Measurements from ENCODE around the gene SH3BGR. TPM values are rescaled to one million over a fixed set of nuclear protein-coding genes. Genes with fewer than 3 reads are reported as not detected.

The SH3BGR gene
- total and polyA plus RNA-seq, 2 of the 8 experiments (the other 6 are each of a cell fraction or from before 2014, with no cell fraction given), result 2.1 to 5.9 TPM

DNA sequence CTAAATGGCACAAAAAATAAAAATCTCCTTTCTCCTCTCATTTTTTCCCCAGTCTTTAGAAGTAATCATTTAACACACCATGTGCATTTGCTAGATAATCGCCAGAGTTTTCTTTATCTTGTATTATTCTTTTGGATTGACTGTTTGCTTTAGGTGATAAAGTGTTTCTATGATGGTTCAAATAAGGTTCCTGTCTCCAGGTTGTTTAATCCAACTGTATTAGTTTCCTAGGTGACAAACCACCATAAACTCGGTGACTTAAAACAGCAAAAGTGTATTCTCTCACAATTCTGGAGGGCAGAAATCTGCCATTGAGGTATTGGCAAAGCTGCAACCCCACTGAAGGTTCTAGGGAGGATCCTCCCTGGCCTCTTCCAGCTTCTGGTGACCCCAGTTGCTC lies 109.4 kb downstream of the SH3BGR start:
- WGBS, 2 experiments (ENCODE audit: extremely low coverage in 1 of 2, insufficient coverage in 1 of 2, insufficient read length in 1 of 2, insufficient replicate concordance in 2 of 2, low coverage in 1 of 2, low lambda C conversion rate in 2 of 2, missing lambda C conversion rate in 1 of 2), result 90% methylated on average over 2 of the region's 2 CpGs; no CpG with 5 or more reads in 1 of the 2 experiments
- no peak overlapping the region for H3K56ac ChIP-seq (replicated peaks; ENCODE audit: insufficient read length, low read depth, low read length)
- no peaks in the 10 kb centered on the region for H3K27me3 ChIP-seq (replicated peaks in 1 of 4; ENCODE audit: control insufficient read depth in 3 of 4, extremely low read depth in 1 of 4, insufficient read depth in 3 of 4, low read length in 3 of 4)
- no peak overlapping the region for H3K4ac ChIP-seq (replicated peaks; ENCODE audit: insufficient read length, low read depth, low read length)
- H3K23ac ChIP-seq (ENCODE audit: insufficient read length), result no peak overlapping the region
- no peaks in the 10 kb centered on the region; the same call in 1 of the 2 replicates for H3K23me2 ChIP-seq (ENCODE audit: low read depth, low read length)
- no peaks in the 10 kb centered on the region for H3K79me1 ChIP-seq (ENCODE audit: low read depth, low read length)
- H2BK12ac ChIP-seq (ENCODE audit: low read depth, low read length), result no peak overlapping the region
- H4K8ac ChIP-seq (ENCODE audit: extremely low read depth, insufficient read depth, low read length), result no peak overlapping the region
- no peak overlapping the region for H2BK20ac ChIP-seq (ENCODE audit: low read length)
- no peak overlapping the region for H3K14ac ChIP-seq (ENCODE audit: insufficient read length)
- H4K20me1 ChIP-seq (replicated peaks in 1 of 2; ENCODE audit: control insufficient read depth in 1 of 2, insufficient read depth in 2 of 2, low read length in 2 of 2), result no peaks in the 10 kb centered on the region
- no peak overlapping the region for H3K4me3 ChIP-seq (ENCODE audit: extremely low read depth in 1 of 4, insufficient read depth in 2 of 4, low read depth in 3 of 4, low read length in 4 of 4)
- no peak overlapping the region for H2BK120ac ChIP-seq (replicated peaks; ENCODE audit: low read depth, low read length)
- no peak overlapping the region for H2AFZ ChIP-seq (ENCODE audit: low read length)
- H4K5ac ChIP-seq (ENCODE audit: insufficient read length, low read depth, low read length), result no peak overlapping the region
- no peak for FAIRE-seq
- no peaks in the 10 kb centered on the region for H3K36me3 ChIP-seq (ENCODE audit: control insufficient read depth in 2 of 4, insufficient read depth in 4 of 4, low read length in 3 of 4)
- H3K4me1 ChIP-seq (replicated peaks in 1 of 4; ENCODE audit: control insufficient read depth in 3 of 4, insufficient read depth in 4 of 4, low read length in 3 of 4), result peaks cover 0 to 2% (median 0%) of the 10 kb centered on the region in 4 experiments; a peak in 3 of 7 replicates
- no peak for DNase-seq (ENCODE audit: low read depth in 1 of 2, low spot score in 2 of 2)
- H3K18ac ChIP-seq (ENCODE audit: extremely low read depth, low read length), result no peak overlapping the region
- H2AK5ac ChIP-seq (ENCODE audit: low read depth, low read length), result no peak overlapping the region; the same call in 1 of the 2 replicates
- no peak overlapping the region for H3K9ac ChIP-seq (replicated peaks in 1 of 4; ENCODE audit: extremely low read depth in 1 of 4, low read depth in 3 of 4, low read length in 3 of 4)
- no peaks in the 10 kb centered on the region for H3K9me3 ChIP-seq (ENCODE audit: insufficient read depth in 2 of 2, low read depth in 1 of 2, low read length in 1 of 2)
- no peak overlapping the region for H3K4me2 ChIP-seq (ENCODE audit: insufficient read depth in 1 of 2, low read depth in 2 of 2, low read length in 2 of 2)
- no peak overlapping the region for H3K27ac ChIP-seq (ENCODE audit: low read depth, low read length)
- no peak overlapping the region for H4K91ac ChIP-seq (replicated peaks; ENCODE audit: insufficient read length, low read length)
- H2BK15ac ChIP-seq (ENCODE audit: low read length), result no peak overlapping the region
- H2BK5ac ChIP-seq (ENCODE audit: low read depth, low read length), result no peak overlapping the region
- no peaks in the 10 kb centered on the region for H3K79me2 ChIP-seq (ENCODE audit: control insufficient read depth in 1 of 2, insufficient read depth in 2 of 2, low read length in 2 of 2)
- CTCF ChIA-PET (ENCODE audit: partially characterized antibody), result no interaction called here
- POLR2A ChIA-PET (ENCODE audit: partially characterized antibody), result no interaction called here
- TF ChIP-seq SAP30 (IDR thresholded peaks at IDR 0.05; ENCODE audit: insufficient read depth, insufficient replicate concordance, low read length), result no peak
- no peak for TF ChIP-seq POLR2A (IDR thresholded peaks at IDR 0.05; ENCODE audit: control extremely low read depth in 1 of 2, low read depth in 2 of 2, low read length in 2 of 2)
- TF ChIP-seq FOSL1 (IDR thresholded peaks at IDR 0.05; ENCODE audit: insufficient read depth, low read depth, low read length), result no peak
- TF ChIP-seq TAF1 (IDR thresholded peaks at IDR 0.05; ENCODE audit: low read depth, low read length), result no peak
- TF ChIP-seq, protein P1, sequence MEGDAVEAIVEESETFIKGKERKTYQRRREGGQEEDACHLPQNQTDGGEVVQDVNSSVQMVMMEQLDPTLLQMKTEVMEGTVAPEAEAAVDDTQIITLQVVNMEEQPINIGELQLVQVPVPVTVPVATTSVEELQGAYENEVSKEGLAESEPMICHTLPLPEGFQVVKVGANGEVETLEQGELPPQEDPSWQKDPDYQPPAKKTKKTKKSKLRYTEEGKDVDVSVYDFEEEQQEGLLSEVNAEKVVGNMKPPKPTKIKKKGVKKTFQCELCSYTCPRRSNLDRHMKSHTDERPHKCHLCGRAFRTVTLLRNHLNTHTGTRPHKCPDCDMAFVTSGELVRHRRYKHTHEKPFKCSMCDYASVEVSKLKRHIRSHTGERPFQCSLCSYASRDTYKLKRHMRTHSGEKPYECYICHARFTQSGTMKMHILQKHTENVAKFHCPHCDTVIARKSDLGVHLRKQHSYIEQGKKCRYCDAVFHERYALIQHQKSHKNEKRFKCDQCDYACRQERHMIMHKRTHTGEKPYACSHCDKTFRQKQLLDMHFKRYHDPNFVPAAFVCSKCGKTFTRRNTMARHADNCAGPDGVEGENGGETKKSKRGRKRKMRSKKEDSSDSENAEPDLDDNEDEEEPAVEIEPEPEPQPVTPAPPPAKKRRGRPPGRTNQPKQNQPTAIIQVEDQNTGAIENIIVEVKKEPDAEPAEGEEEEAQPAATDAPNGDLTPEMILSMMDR (IDR thresholded peaks at IDR 0.05; ENCODE audit: control extremely low read depth in 1 of 3, insufficient read depth in 1 of 3, low read depth in 1 of 3, low read length in 3 of 3), result no peak
- TF ChIP-seq KDM1A (IDR thresholded peaks at IDR 0.05; ENCODE audit: borderline replicate concordance, low read length), result no peak
- no peak for TF ChIP-seq RNF2 (IDR thresholded peaks at IDR 0.05; ENCODE audit: borderline replicate concordance, low read depth, low read length, missing control alignments, poor library complexity, severe bottlenecking)
- TF ChIP-seq TCF12 (IDR thresholded peaks at IDR 0.05; ENCODE audit: low read depth, low read length), result no peak
- TF ChIP-seq SUZ12 (IDR thresholded peaks at IDR 0.05; ENCODE audit: low read length), result no peak
- TF ChIP-seq SP4 (IDR thresholded peaks at IDR 0.05; ENCODE audit: low read length), result no peak
- TF ChIP-seq TAF7 (optimal IDR thresholded peaks at IDR 0.05; ENCODE audit: borderline replicate concordance, low read depth, low read length), result no peak
- no peak for TF ChIP-seq CTBP2 (IDR thresholded peaks at IDR 0.05; ENCODE audit: borderline replicate concordance, insufficient read depth, insufficient read length, low read length)
